Mesothelial cell of epicardium (in vitro differentiated cells): ENCODE results near the gene GIPC1. TPM values are rescaled to one million over a fixed set of nuclear protein-coding genes. Genes with fewer than 3 reads are reported as not detected.

Source experiments
- DNase-seq, 2 experiments: peaks; one replicate each; pipeline ENCODE4 v3.0.0; 2021; ENCODE audit warnings: low spot score in 2 of 2; ENCODE audit not compliant: unreplicated experiment in 2 of 2
- H3K27ac Mint-ChIP-seq: 2 replicates; pipeline ENCODE4 v1.8.0; 2021; ENCODE audit warnings: mixed read lengths
- H3K27me3 Mint-ChIP-seq: 2 replicates; pipeline ENCODE4 v1.8.0; 2021; ENCODE audit warnings: low read depth, mixed read lengths
- H3K36me3 Mint-ChIP-seq: 2 replicates; pipeline ENCODE4 v1.8.0; 2021; ENCODE audit warnings: mixed read lengths
- H3K4me1 Mint-ChIP-seq: 2 replicates; pipeline ENCODE4 v1.8.0; 2021; ENCODE audit warnings: mixed read lengths
- H3K4me3 Mint-ChIP-seq: 2 replicates; pipeline ENCODE4 v1.8.0; 2021; ENCODE audit warnings: mild to moderate bottlenecking, moderate library complexity, mixed read lengths
- H3K9me3 Mint-ChIP-seq: 2 replicates; pipeline ENCODE4 v1.8.0; 2021; ENCODE audit warnings: mixed read lengths
- CTCF ChIP-seq: fragments of 200-600 bp; sonication (generic); IDR thresholded peaks from one replicate; pipeline ENCODE4 v1.5.0; 2021; ENCODE audit warnings: antibody characterized with exemption; ENCODE audit not compliant: unreplicated experiment
- microRNA-seq: library from miRNA; unstranded; fragments of <30 nt; microRNA quantifications from one replicate; pipeline ENCODE4 v1.2.0, GENCODE V29; 2021; ENCODE audit warnings: inconsistent platforms, mixed read lengths
- total RNA-seq: library from RNA; stranded (reverse); gene quantifications from 3 replicates; pipeline ENCODE4 v1.2.1, GENCODE V29; 2021

GIPC1 gene
- total RNA-seq, 1 donor from 2014 or later = 108 TPM

GRCh38 chr19:14433554-14434501, 62.1 kb downstream of the GIPC1 start:
- DNase-seq = no peak
- Mint-ChIP-seq H3K4me3 (peak overlapping the region; percentile 63), H3K27ac (peak overlapping the region; percentile 66), H3K36me3 (no peaks in the 10 kb centered on the region), H3K4me1 (peaks cover 17% of the 10 kb centered on the region), H3K27me3 (peaks cover 16% of the 10 kb centered on the region), H3K9me3 (no peaks in the 10 kb centered on the region)
- no peak for TF ChIP-seq CTCF

DNA sequence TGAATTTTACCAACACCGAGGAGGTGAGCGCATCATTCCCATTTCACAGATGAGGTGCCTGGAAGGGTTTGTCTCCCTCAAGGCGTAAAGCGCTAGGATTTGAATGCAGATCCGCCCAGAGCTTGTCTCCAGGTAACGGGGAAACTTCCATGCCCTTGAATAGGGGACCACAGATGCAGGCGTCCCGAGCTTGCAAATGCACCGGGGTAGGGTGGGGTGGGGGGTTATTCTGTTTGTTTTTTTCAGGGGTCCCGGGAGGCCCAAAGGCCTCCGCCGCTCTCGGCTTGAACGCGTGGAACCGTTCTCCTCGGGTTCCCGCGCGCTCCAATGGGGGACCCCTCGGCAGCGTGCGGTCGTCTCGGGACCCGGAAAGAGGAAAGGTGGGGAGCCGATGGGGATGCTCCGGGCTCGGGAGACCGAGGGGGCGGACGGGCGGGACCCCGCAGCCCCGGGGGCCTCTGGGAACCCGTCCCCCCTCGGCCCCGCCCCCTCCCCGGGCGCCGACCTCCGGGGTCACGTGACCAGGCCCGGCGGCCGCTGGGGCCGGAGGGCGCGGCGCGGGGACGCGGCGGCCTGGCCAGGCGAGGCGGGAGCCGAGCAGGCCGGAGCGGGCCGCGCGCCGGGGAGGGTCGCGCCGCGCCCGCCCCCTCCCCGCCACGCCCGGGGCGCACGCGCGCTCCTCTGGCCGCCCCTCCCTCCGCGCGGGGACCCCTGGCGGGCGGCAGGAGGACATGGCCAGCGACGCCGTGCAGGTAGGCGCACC, 63.0 kb downstream of the GIPC1 start, which contains the start of gene PKN1:
PKN1 (plus strand) TSS at position 516 of the 763 bp plus-strand sequence; CDS start at position 732, 216 bp downstream.
- DNase-seq = peak in 1 of 2 experiments; percentile 52
- H3K4me3 Mint-ChIP-seq = peak within 1 kb of the TSS; percentile 79
- no peaks in the 10 kb centered on the region for H3K36me3 Mint-ChIP-seq
- no peaks in the 10 kb centered on the region for H3K9me3 Mint-ChIP-seq
- H3K4me1 Mint-ChIP-seq = peaks cover 17% of the 10 kb centered on the region
- no peak for TF ChIP-seq CTCF
- H3K27me3 Mint-ChIP-seq = peaks cover 16% of the 10 kb centered on the region
- peak within 1 kb of the TSS; percentile 76 for H3K27ac Mint-ChIP-seq

- Mint-ChIP-seq H3K4me1 (peaks cover 17% of the 10 kb centered on the region), H3K27me3 (peaks cover 16% of the 10 kb centered on the region), H3K36me3 (no peaks in the 10 kb centered on the region), H3K9me3 (no peaks in the 10 kb centered on the region), H3K27ac (no peak overlapping the region), H3K4me3 (peak overlapping the region; percentile 38)
- no peak for TF ChIP-seq CTCF
- DNase-seq = no peak
Observed at GRCh38 chr19:14430712-14431111, 65.2 kb downstream of the GIPC1 start.

DNA sequence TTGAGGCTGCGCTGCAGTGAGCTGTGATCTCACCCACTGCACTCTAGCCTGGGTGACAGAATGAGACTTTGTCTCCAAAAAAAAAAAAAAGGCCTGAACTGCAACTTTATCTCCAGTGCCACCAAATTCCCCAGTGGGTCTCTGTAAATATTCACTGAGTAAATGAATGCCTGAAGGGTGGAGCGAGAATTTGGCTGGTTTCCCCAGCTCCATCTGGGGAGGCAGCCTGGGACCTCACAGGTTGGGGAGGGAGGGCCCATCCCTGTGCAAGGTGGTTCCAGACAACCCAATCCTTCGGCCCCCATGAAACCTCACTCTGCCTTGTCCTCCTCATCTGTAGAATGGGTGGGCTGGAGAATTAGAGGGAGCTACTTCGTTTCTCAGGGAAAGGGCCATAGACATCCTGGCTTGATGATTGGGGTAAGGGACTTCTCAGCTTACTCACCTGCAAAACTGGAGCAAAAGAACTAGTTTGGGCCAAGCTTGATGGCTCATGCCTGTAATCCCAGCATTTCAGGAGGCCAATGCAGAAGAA, 67.0 kb downstream of the GIPC1 start:
- Mint-ChIP-seq H3K4me1 (peaks cover 6% of the 10 kb centered on the region), H3K9me3 (no peaks in the 10 kb centered on the region), H3K27me3 (peaks cover 16% of the 10 kb centered on the region), H3K27ac (no peak overlapping the region), H3K4me3 (no peak overlapping the region), H3K36me3 (no peaks in the 10 kb centered on the region)
- TF ChIP-seq CTCF = no peak
- no peak for DNase-seq

Small RNA genes lying within 50 kb of the gene (microRNA-seq; reads per million reads assigned to microRNA genes)
- not detected for gene MIR639

Other genes starting within 250 kb of the GIPC1 start
- 4.5 to 5.4 TPM (median 4.9 TPM) in 3 replicates for gene ADGRE5, start 114.7 kb downstream of the GIPC1 start, total RNA-seq
- gene DDX39A, start 76.8 kb downstream of the GIPC1 start, total RNA-seq = 66.9 to 68.6 TPM (median 67.6 TPM) in 3 replicates
- gene PKN1, start 62.8 kb downstream of the GIPC1 start, total RNA-seq = 84.5 to 89.1 TPM (median 85.9 TPM) in 3 replicates
- gene PTGER1, start 20.8 kb downstream of the GIPC1 start, total RNA-seq = 2.8 to 3.5 TPM (median 2.8 TPM) in 3 replicates
- gene DNAJB1, start 22.3 kb upstream of the GIPC1 start, total RNA-seq = 106 to 113 TPM (median 110 TPM) in 3 replicates
- 111 to 116 TPM (median 115 TPM) in 3 replicates for gene TECR, start 33.5 kb upstream of the GIPC1 start, total RNA-seq
- gene NDUFB7, start 75.9 kb upstream of the GIPC1 start, total RNA-seq = 117 to 122 TPM (median 119 TPM) in 3 replicates
- gene CLEC17A, start 87.0 kb upstream of the GIPC1 start, total RNA-seq = not detected in 3 replicates
- not detected in 3 replicates for gene ADGRE3, start 178.7 kb upstream of the GIPC1 start, total RNA-seq
- 29.6 to 34.1 TPM (median 33.6 TPM) in 3 replicates for gene ZNF333, start 193.9 kb upstream of the GIPC1 start, total RNA-seq